ENCODE data around the gene C2orf72. TPM values are rescaled to one million over a fixed set of nuclear protein-coding genes. Genes with fewer than 3 reads are reported as not detected.

Gene C2orf72
- total RNA-seq, 1 donor from 2014 or later, result 0.08 TPM

GRCh38 chr2:231084565-231084964 lies 47.2 kb downstream of the C2orf72 start:
- no peak for ATAC-seq

GRCh38 chr2:231088754-231089153 lies 51.4 kb downstream of the C2orf72 start:
- ATAC-seq, result no peak

- ATAC-seq, result no peak
Measured at GRCh38 chr2:231093933-231094332, 56.6 kb downstream of the C2orf72 start.

- no peak for ATAC-seq
Measured at GRCh38 chr2:231094736-231095346, 57.5 kb downstream of the C2orf72 start.

Other genes with a start within 250 kb of the C2orf72 start
- 7.3 TPM for gene ITM2C, start 172.6 kb upstream of the C2orf72 start, total RNA-seq
- 0.20 TPM for gene GPR55, start 112.3 kb upstream of the C2orf72 start, total RNA-seq
- not detected for gene SPATA3, start 41.4 kb upstream of the C2orf72 start, total RNA-seq
- 84.0 TPM for gene PSMD1, start 19.3 kb downstream of the C2orf72 start, total RNA-seq
- not detected for gene HTR2B, start 87.5 kb downstream of the C2orf72 start, total RNA-seq
- gene ARMC9, start 161.1 kb downstream of the C2orf72 start, total RNA-seq, result 1.2 TPM